Uterus (tissue), 4 donors: ENCODE data around the gene MTHFSD. TPM values are rescaled to one million over a fixed set of nuclear protein-coding genes. Genes with fewer than 3 reads are reported as not detected.

ENCODE experiments used
- DNase-seq, 2 donors: peaks; one replicate each; pipeline ENCODE4 v3.0.0-alpha.2; 2019 to 2020
- H3K27ac ChIP-seq, 2 donors: fragments of 200-600 bp; sonication (generic); 1 replicate in 1 of 2; 2 replicates in 1 of 2; pipeline ENCODE4 v1.5.1; 2016 to 2018
- H3K27me3 ChIP-seq, 2 donors: fragments of 200-600 bp; sonication (generic); one replicate each; pipeline ENCODE4 v1.5.1; 2018 to 2019; ENCODE audit warnings: control low read depth in 1 of 2
- H3K36me3 ChIP-seq, 2 donors: fragments of 200-600 bp; sonication (generic); one replicate each; pipeline ENCODE4 v1.5.1; 2019; ENCODE audit warnings: control low read depth in 1 of 2
- H3K4me1 ChIP-seq, 2 donors: fragments of 200-600 bp; sonication (generic); one replicate each; pipeline ENCODE4 v1.5.1; 2018 to 2019; ENCODE audit warnings: control low read depth in 1 of 2
- H3K4me3 ChIP-seq, 2 donors: fragments of 200-600 bp; sonication (generic); 1 replicate in 1 of 2; 2 replicates in 1 of 2; pipeline ENCODE4 v1.5.1; 2018 to 2019; ENCODE audit warnings: mild to moderate bottlenecking in 1 of 2
- H3K9me3 ChIP-seq, 2 donors: fragments of 200-600 bp; sonication (generic); one replicate each; pipeline ENCODE4 v1.5.1; 2019; ENCODE audit warnings: control low read depth in 1 of 2
- CTCF ChIP-seq, 4 experiments: fragments of 200-600 bp in 2 of 4; fragments of 450-650 bp in 2 of 4; sonication (generic) in 2 of 4; IDR thresholded peaks; one replicate each; pipeline ENCODE4 v1.5.1; 2016 to 2019; ENCODE audit warnings: antibody characterized with exemption in 4 of 4, mild to moderate bottlenecking in 2 of 4, moderate library complexity in 1 of 4
- POLR2A ChIP-seq, 2 donors: fragments of 450-650 bp; IDR thresholded peaks; one replicate each; pipeline ENCODE4 v1.6.1; 2016; ENCODE audit warnings: antibody characterized with exemption in 2 of 2, mild to moderate bottlenecking in 1 of 2, moderate library complexity in 1 of 2
- intact Hi-C: fragments of 100-400 bp; cut with DNase I; formaldehyde crosslinking; loops from one replicate; pipeline ENCODE4 v1.15.1; 2023; ENCODE audit warnings: low total_unique reads
- total RNA-seq, 4 donors: library from RNA; depleted of rRNA in 3 of 4; stranded (reverse); fragments of >200 nt in 3 of 4; gene quantifications; one replicate each; pipeline versions ENCODE4 v1.1.0 to v1.2.4, GENCODE V29; 2014 to 2023
- donor health status: DM: yes; HTN: yes; CAD: no.

MTHFSD gene
- total RNA-seq, 4 donors from 2014 or later: 2.9 to 26.0 (median 13.1) TPM

- no peak overlapping the region for H3K27ac ChIP-seq
- H3K4me1 ChIP-seq: no peaks in the 10 kb centered on the region
- no peaks in the 10 kb centered on the region for H3K36me3 ChIP-seq
- no peak for TF ChIP-seq CTCF (IDR thresholded peaks at IDR 0.05)
- TF ChIP-seq POLR2A (IDR thresholded peaks at IDR 0.05): no peak
- H3K27me3 ChIP-seq: peaks cover 16 to 41% of the 10 kb centered on the region in 2 donors
- H3K4me3 ChIP-seq: no peak overlapping the region
- H3K9me3 ChIP-seq: no peaks in the 10 kb centered on the region
- intact Hi-C loops: loop anchor here (5.0 kb wide), 1 partner anchor 492 kb away; no protein-coding TSS in a partner anchor
- DNase-seq: no peak
Measured at GRCh38 chr16:86569701-86570447, 14.8 kb upstream of the MTHFSD start.

GRCh38 chr16:86568677-86569623 lies 13.9 kb upstream of the MTHFSD start:
- Histone ChIP-seq H3K4me1 (no peaks in the 10 kb centered on the region), H3K36me3 (no peaks in the 10 kb centered on the region), H3K9me3 (no peaks in the 10 kb centered on the region), H3K27ac (no peak overlapping the region), H3K4me3 (no peak overlapping the region), H3K27me3 (peaks cover 16 to 50% of the 10 kb centered on the region in 2 donors)
- TF ChIP-seq CTCF (IDR thresholded peaks at IDR 0.05) (no peak), POLR2A (IDR thresholded peaks at IDR 0.05) (no peak)
- no peak for DNase-seq
- intact Hi-C loops: loop anchor here (5.0 kb wide), 1 partner anchor 493 kb away; no protein-coding TSS in a partner anchor

GRCh38 chr16:86567701-86568581 lies 12.9 kb upstream of the MTHFSD start:
- no peak for DNase-seq
- peak overlapping the region in 1 of 2 donors; percentile 8 for H3K4me3 ChIP-seq
- no peaks in the 10 kb centered on the region for H3K36me3 ChIP-seq
- no peaks in the 10 kb centered on the region for H3K9me3 ChIP-seq
- peaks cover 16 to 52% of the 10 kb centered on the region in 2 donors for H3K27me3 ChIP-seq
- TF ChIP-seq POLR2A (IDR thresholded peaks at IDR 0.05): no peak
- intact Hi-C loops: loop anchor here (5.0 kb wide), 1 partner anchor 494 kb away; no protein-coding TSS in a partner anchor
- H3K27ac ChIP-seq: peak overlapping the region in 1 of 2 donors; percentile 31
- H3K4me1 ChIP-seq: no peaks in the 10 kb centered on the region

- no peaks in the 10 kb centered on the region for H3K36me3 ChIP-seq
- peaks cover 16 to 52% of the 10 kb centered on the region in 2 donors for H3K27me3 ChIP-seq
- no peaks in the 10 kb centered on the region for H3K9me3 ChIP-seq
- peak overlapping the region in 1 of 2 donors; percentile 8 for H3K4me3 ChIP-seq
- intact Hi-C loops: loop anchor here (5.0 kb wide), 1 partner anchor 495 kb away; no protein-coding TSS in a partner anchor
- TF ChIP-seq POLR2A (IDR thresholded peaks at IDR 0.05) (peak in 1 of 2 donors; percentile 6), CTCF (IDR thresholded peaks at IDR 0.05) (no peak)
- no peaks in the 10 kb centered on the region for H3K4me1 ChIP-seq
- H3K27ac ChIP-seq: peak overlapping the region in 1 of 2 donors; percentile 31
- no peak for DNase-seq
Measured at GRCh38 chr16:86566966-86567700, 12.1 kb upstream of the MTHFSD start.
